GM13976 (cell line): Measurements from ENCODE around the gene GOLGA6L7.
"Not testable (repeated sequence)": the region's sequence is repeated elsewhere in the genome, so short reads cannot be mapped to it uniquely, and the experiment has no call there.

Experiments used
- DNase-seq: peaks from one replicate; pipeline ENCODE4 v3.0.0; 2012; ENCODE audit warnings: low spot score
- in situ Hi-C: fragments of 300-500 bp; cut with MboI; formaldehyde crosslinking; loops from one replicate; pipeline ENCODE4 v1.12.0; 2022; ENCODE audit warnings: low sequenced_read_pairs, mixed read lengths, inconsistent platforms; ENCODE audit not compliant: unreplicated experiment
- TF ChIP-seq, protein P1 (sequence below): IDR thresholded peaks from 2 replicates; pipeline ENCODE4 v1.5.1; 2012; ENCODE audit warnings: borderline replicate concordance, mild to moderate bottlenecking; ENCODE audit not compliant: insufficient read depth; ENCODE audit errors: extremely low read depth, missing control alignments, control extremely low read depth

The GOLGA6L7 gene

DNA sequence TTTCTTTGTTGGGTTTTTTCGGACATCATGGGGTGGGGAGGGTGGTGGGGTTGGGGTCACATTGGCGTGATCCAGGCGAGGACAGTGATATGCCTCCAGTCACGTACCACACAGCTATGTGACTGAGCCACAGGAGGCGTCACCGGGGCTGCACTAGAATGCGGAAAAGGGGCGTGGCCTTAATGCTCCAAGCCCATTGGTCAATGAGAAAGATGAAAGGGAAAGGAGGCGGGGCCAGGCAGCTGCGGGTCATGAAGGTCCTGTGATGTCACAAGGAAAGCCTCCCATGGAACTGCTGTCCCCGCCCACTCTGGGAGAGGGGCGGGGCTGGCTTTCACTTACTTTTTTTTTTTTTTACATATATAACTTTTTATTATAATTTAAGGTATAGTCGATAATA lies at the start of gene GOLGA6L7:
TSS of gene GOLGA6L7 (minus strand) at position 124 of the 400 bp plus-strand sequence. CDS start at position 29, 95 bp downstream.
- in situ Hi-C loops, DNase-seq: not testable (repeated sequence)

- TF ChIP-seq, protein P1, sequence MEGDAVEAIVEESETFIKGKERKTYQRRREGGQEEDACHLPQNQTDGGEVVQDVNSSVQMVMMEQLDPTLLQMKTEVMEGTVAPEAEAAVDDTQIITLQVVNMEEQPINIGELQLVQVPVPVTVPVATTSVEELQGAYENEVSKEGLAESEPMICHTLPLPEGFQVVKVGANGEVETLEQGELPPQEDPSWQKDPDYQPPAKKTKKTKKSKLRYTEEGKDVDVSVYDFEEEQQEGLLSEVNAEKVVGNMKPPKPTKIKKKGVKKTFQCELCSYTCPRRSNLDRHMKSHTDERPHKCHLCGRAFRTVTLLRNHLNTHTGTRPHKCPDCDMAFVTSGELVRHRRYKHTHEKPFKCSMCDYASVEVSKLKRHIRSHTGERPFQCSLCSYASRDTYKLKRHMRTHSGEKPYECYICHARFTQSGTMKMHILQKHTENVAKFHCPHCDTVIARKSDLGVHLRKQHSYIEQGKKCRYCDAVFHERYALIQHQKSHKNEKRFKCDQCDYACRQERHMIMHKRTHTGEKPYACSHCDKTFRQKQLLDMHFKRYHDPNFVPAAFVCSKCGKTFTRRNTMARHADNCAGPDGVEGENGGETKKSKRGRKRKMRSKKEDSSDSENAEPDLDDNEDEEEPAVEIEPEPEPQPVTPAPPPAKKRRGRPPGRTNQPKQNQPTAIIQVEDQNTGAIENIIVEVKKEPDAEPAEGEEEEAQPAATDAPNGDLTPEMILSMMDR = no peak
- in situ Hi-C loops = no loop called here
- no peak for DNase-seq
Observed at GRCh38 chr15:28897861-28898585, 49.6 kb upstream of the GOLGA6L7 start.

DNA sequence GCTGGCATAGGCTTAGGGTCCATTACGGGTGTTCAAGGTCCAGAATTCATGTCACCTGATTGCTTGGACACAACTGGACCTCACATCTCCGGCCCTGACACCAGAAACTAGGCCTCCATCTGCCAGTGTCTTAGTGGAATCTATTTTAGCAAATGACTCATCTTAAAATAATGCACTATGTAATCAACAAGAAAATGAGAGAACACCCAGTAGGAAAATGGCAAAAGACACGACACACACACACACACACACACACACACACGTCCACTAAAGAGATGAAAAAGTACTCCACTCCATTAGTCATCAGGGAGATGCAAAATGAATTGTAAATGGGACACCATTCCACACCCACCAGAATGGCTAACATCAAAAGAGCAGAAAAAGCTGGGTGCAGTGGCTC lies 48.5 kb upstream of the GOLGA6L7 start:
- TF ChIP-seq, protein P1 = no peak
- DNase-seq = no peak

DNA sequence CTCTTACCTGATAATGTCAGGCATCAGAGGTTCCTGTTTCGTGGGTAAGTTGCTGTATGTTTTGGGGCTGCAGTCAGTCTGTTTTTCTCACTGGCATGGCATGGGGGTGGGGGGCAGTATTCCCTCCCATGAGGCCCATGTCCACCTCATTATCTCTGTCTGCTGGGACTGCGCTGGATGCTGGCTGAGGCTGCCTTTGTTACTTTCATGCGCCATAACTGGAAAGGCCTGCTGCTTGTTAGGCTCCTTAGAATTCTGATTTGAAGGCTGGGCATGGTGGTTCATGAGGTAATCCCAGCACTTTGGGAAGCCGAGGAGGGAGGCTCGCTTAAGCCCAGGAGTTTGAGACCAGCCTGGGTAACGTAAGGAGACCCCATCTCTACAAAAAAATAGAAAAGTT lies 47.1 kb upstream of the GOLGA6L7 start:
- TF ChIP-seq, protein P1 = no peak
- in situ Hi-C loops = no loop called here

More for the DNA sequence above, 48.5 kb upstream of the GOLGA6L7 start:
- in situ Hi-C loops = no loop called here

GRCh38 chr15:28895146-28895545 lies 46.7 kb upstream of the GOLGA6L7 start:
- TF ChIP-seq, protein P1 = no peak
- no peak for DNase-seq
- in situ Hi-C loops = no loop called here

More for the DNA sequence above, 47.1 kb upstream of the GOLGA6L7 start:
- DNase-seq = no peak

- no peak for DNase-seq
- TF ChIP-seq, protein P1 = no peak
- in situ Hi-C loops = no loop called here
Observed at GRCh38 chr15:28894631-28895030, 46.2 kb upstream of the GOLGA6L7 start.

DNA sequence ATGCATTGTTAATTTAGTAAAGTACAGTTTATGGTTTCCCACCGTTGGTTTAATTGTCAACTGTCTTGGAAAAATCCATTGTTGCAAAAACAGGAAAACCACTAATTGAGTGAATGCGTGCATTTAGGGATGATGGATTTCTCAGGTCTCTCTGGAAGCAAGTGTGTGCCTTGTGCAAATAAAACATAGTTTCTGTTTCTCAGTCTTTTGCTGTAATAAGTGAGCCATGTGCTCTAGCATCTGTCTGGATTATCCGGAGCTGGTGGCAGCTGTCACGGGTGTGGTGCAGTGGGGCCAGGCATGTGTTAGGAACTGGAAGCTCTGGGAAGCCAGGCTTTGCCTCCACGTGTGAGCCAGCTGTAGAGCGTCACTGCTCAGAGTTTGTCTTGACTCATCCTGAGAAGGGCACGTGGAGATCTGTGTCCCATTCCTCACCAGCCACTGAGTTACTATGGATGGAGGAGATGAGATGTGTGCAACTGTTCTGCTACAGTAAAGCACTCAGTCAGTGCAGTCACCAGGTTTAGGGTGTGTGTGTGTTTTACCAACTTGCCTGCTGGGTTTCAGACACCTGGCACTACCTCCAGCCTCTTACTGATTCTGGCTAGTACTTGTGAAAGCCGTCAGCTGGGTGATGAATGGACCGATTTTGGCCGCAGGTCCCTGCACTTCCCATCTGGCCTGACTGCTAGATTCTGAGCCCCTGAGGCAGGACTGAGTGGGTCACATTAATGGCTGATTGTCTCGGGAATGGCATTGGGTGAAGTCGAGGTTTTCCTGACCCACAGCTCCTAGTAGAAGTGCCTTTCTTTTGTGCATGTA lies 44.6 kb upstream of the GOLGA6L7 start:
- in situ Hi-C loops = no loop called here
- TF ChIP-seq, protein P1 = no peak
- no peak for DNase-seq
